OCI-LY3 (cell line): ENCODE measurements around the gene FOXC1.

Source experiments
- CTCF ChIP-seq: fragments of 200-600, 300-600 bp; sonication (generic); IDR thresholded peaks from 2 replicates; pipeline ENCODE4 v1.5.1; 2014; ENCODE audit warnings: antibody characterized with exemption, low read length, low read depth
- EZH2phosphoT487 ChIP-seq: fragments of 200-600 bp; shearing (Covaris generic); IDR thresholded peaks from 2 replicates; pipeline ENCODE4 v1.6.1; 2018; ENCODE audit warnings: antibody characterized with exemption, mixed run types, low read depth

GRCh38 chr6:1658212-1659005 lies 48.7 kb downstream of the FOXC1 start:
- TF ChIP-seq CTCF (no peak), EZH2phosphoT487 (no peak)
